Measurements from ENCODE around the gene SETD5.

Gene SETD5

GRCh38 chr3:9435316-9435715 is 37.9 kb downstream of the SETD5 start:
- no peak for TF ChIP-seq CTCF (IDR thresholded peaks at IDR 0.05; ENCODE audit: borderline replicate concordance, insufficient read depth, low read depth, low read length)
- H3K4me3 ChIP-seq (ENCODE audit: low read depth, low read length) = no peak overlapping the region

- no peak overlapping the region for H3K4me3 ChIP-seq (ENCODE audit: low read depth, low read length)
- no peak for TF ChIP-seq CTCF (IDR thresholded peaks at IDR 0.05; ENCODE audit: borderline replicate concordance, insufficient read depth, low read depth, low read length)
These were observed 41.9 kb downstream of the SETD5 start for GRCh38 chr3:9439331-9439730.

- no peak for TF ChIP-seq CTCF (IDR thresholded peaks at IDR 0.05; ENCODE audit: borderline replicate concordance, insufficient read depth, low read depth, low read length)
- no peak overlapping the region for H3K4me3 ChIP-seq (ENCODE audit: low read depth, low read length)
These were observed 44.2 kb downstream of the SETD5 start for GRCh38 chr3:9441501-9442221.

GRCh38 chr3:9448071-9448470 is 50.7 kb downstream of the SETD5 start:
- no peak for TF ChIP-seq CTCF (IDR thresholded peaks at IDR 0.05; ENCODE audit: borderline replicate concordance, insufficient read depth, low read depth, low read length)
- H3K4me3 ChIP-seq (ENCODE audit: low read depth, low read length) = no peak overlapping the region

- H3K4me3 ChIP-seq (ENCODE audit: low read depth, low read length) = no peak overlapping the region
- TF ChIP-seq CTCF (IDR thresholded peaks at IDR 0.05; ENCODE audit: borderline replicate concordance, insufficient read depth, low read depth, low read length) = no peak
These were observed 51.2 kb downstream of the SETD5 start for GRCh38 chr3:9448643-9449042.

- no peak overlapping the region for H3K4me3 ChIP-seq (ENCODE audit: low read depth, low read length)
- TF ChIP-seq CTCF (IDR thresholded peaks at IDR 0.05; ENCODE audit: borderline replicate concordance, insufficient read depth, low read depth, low read length) = no peak
These were observed 52.7 kb downstream of the SETD5 start for GRCh38 chr3:9450126-9450525.

GRCh38 chr3:9450991-9451390 is 53.6 kb downstream of the SETD5 start:
- H3K4me3 ChIP-seq (ENCODE audit: low read depth, low read length) = no peak overlapping the region
- TF ChIP-seq CTCF (IDR thresholded peaks at IDR 0.05; ENCODE audit: borderline replicate concordance, insufficient read depth, low read depth, low read length) = no peak
